AG20443 (cell line): Measurements from ENCODE around the gene ITGA5.
A peak's percentile ranks its signal among the peaks of the same experiment; 100 is the strongest.

Experiments used
- DNase-seq: peaks from one replicate; pipeline ENCODE4 v3.0.0; 2012; ENCODE audit warnings: low spot score, mixed read lengths

ITGA5 gene

GRCh38 chr12:54352891-54353874 lies 65.9 kb downstream of the ITGA5 start:
- peak; percentile 75 for DNase-seq

GRCh38 chr12:54352022-54352531 lies 67.0 kb downstream of the ITGA5 start:
- peak; percentile 55 for DNase-seq

GRCh38 chr12:54351341-54351740 lies 67.7 kb downstream of the ITGA5 start:
- no peak for DNase-seq

- no peak for DNase-seq
Measured at GRCh38 chr12:54350743-54351142, 68.3 kb downstream of the ITGA5 start.

- DNase-seq = no peak
Measured at GRCh38 chr12:54349679-54350078, 69.4 kb downstream of the ITGA5 start.

- DNase-seq = no peak
Measured at GRCh38 chr12:54349036-54349435, 70.0 kb downstream of the ITGA5 start.
